GM23338 (cell line): ENCODE data around the gene TNS3. TPM values are rescaled to one million over a fixed set of nuclear protein-coding genes. Genes with fewer than 3 reads are reported as not detected.

Experiments used
- ATAC-seq: fragments of 200-7000 bp; cut with Tn5 transposase; 3 replicates; pipeline ENCODE4 v1.9.1; 2020
- DNase-seq: peaks from one replicate; pipeline ENCODE4 v3.0.0-alpha.2; 2015; ENCODE audit warnings: low spot score
- H2AFZ ChIP-seq: fragments of 200-600 bp; sonication (generic); 2 replicates; pipeline ENCODE4 v1.8.0; 2016; ENCODE audit warnings: antibody characterized with exemption, mild to moderate bottlenecking, moderate library complexity
- H3F3A ChIP-seq: fragments of 200-600 bp; sonication (generic); replicated peaks from 2 replicates; pipeline ENCODE4 v1.8.0; 2017; ENCODE audit warnings: antibody characterized with exemption, mixed run types, low read depth
- H3K27ac ChIP-seq: fragments of 200-600 bp; sonication (generic); 2 replicates; pipeline ENCODE4 v1.6.1; 2016; ENCODE audit warnings: low read depth
- H3K27me3 ChIP-seq: fragments of 200-600 bp; sonication (generic); 2 replicates; pipeline ENCODE4 v1.8.0; 2016; ENCODE audit warnings: mild to moderate bottlenecking, mixed run types, moderate library complexity; ENCODE audit not compliant: insufficient read depth
- H3K36me3 ChIP-seq: fragments of 200-600 bp; sonication (generic); 2 replicates; pipeline ENCODE4 v1.8.0; 2016; ENCODE audit warnings: mild to moderate bottlenecking; ENCODE audit not compliant: insufficient read depth
- H3K4me1 ChIP-seq: fragments of 200-600 bp; sonication (generic); 2 replicates; pipeline ENCODE4 v1.8.0; 2016; ENCODE audit warnings: mild to moderate bottlenecking, moderate library complexity; ENCODE audit not compliant: insufficient read depth
- H3K4me2 ChIP-seq: fragments of 200-600 bp; sonication (generic); 2 replicates; pipeline ENCODE4 v1.7.1; 2017; ENCODE audit warnings: mixed run types
- H3K4me3 ChIP-seq: fragments of 200-600 bp; sonication (generic); 2 replicates; pipeline ENCODE4 v1.6.1; 2016; ENCODE audit warnings: mixed run types
- H3K79me2 ChIP-seq: fragments of 200-600 bp; sonication (generic); replicated peaks from 2 replicates; pipeline ENCODE4 v1.8.0; 2017; ENCODE audit warnings: mild to moderate bottlenecking; ENCODE audit not compliant: insufficient read depth
- H3K9me2 ChIP-seq: fragments of 200-600 bp; sonication (generic); 2 replicates; pipeline ENCODE4 v1.8.0; 2017; ENCODE audit not compliant: insufficient read depth
- H4K20me1 ChIP-seq: fragments of 200-600 bp; sonication (generic); replicated peaks from 2 replicates; pipeline ENCODE4 v1.8.0; 2017; ENCODE audit warnings: mild to moderate bottlenecking; ENCODE audit not compliant: insufficient read depth
- H3K27ac Mint-ChIP-seq: 2 replicates; pipeline ENCODE4 v1.8.0; 2020; ENCODE audit warnings: inconsistent platforms, mild to moderate bottlenecking, moderate library complexity, mixed read lengths
- H3K27me3 Mint-ChIP-seq: 3 replicates; pipeline ENCODE4 v1.8.0; 2022; ENCODE audit warnings: low read depth, mild to moderate bottlenecking, moderate library complexity, mixed read lengths, inconsistent platforms; ENCODE audit not compliant: insufficient read depth, poor library complexity
- H3K36me3 Mint-ChIP-seq: 3 replicates; pipeline ENCODE4 v1.8.0; 2021; ENCODE audit warnings: low read depth, mild to moderate bottlenecking, inconsistent platforms, moderate library complexity, mixed read lengths
- H3K4me1 Mint-ChIP-seq: 3 replicates; pipeline ENCODE4 v1.8.0; 2020; ENCODE audit warnings: mild to moderate bottlenecking, inconsistent platforms, mixed read lengths
- H3K4me3 Mint-ChIP-seq: 3 replicates; pipeline ENCODE4 v1.8.0; 2021; ENCODE audit warnings: moderate library complexity, mild to moderate bottlenecking, inconsistent platforms, mixed read lengths
- H3K9me3 Mint-ChIP-seq: 3 replicates; pipeline ENCODE4 v1.8.0; 2020; ENCODE audit warnings: moderate library complexity, mild to moderate bottlenecking, inconsistent platforms, mixed read lengths
- CTCF ChIP-seq, 2 experiments: fragments of 200-600 bp in 1 of 2; sonication (generic) in 1 of 2; conservative IDR thresholded peaks; 2 replicates each; pipeline versions ENCODE4 v1.5.1 to v1.6.1; 2016 to 2017; ENCODE audit warnings: antibody characterized with exemption in 2 of 2, low read depth in 2 of 2, mild to moderate bottlenecking in 2 of 2, moderate library complexity in 1 of 2
- ETS1 ChIP-seq: IDR thresholded peaks from 2 replicates; pipeline ENCODE4 v1.6.1; 2016; ENCODE audit warnings: antibody characterized with exemption
- POLR2AphosphoS5 ChIP-seq: IDR thresholded peaks from 2 replicates; pipeline ENCODE4 v1.6.1; 2016; ENCODE audit warnings: antibody characterized with exemption, low read depth
- STAT1 ChIP-seq: IDR thresholded peaks from one replicate; pipeline ENCODE4 v1.6.1; 2016; ENCODE audit warnings: antibody characterized with exemption; ENCODE audit not compliant: unreplicated experiment
- ZNF331 ChIP-seq: fragments of 250-450 bp; sonication (Bioruptor Pico); IDR thresholded peaks from 2 replicates; pipeline ENCODE4 v1.5.0; 2020; ENCODE audit warnings: low read depth, mild to moderate bottlenecking, moderate library complexity
- ZNF462 ChIP-seq: fragments of 250-450 bp; sonication (Bioruptor Pico); IDR thresholded peaks from 2 replicates; pipeline ENCODE4 v1.5.0; 2020; ENCODE audit warnings: mild to moderate bottlenecking, moderate library complexity
- polyA plus RNA-seq: library from polyadenylated mRNA; unstranded; fragments of >200 nt; fragmentation: Nextera tagmentation; extraction: Ambion mirVana; gene quantifications from 2 replicates; pipeline ENCODE4 v1.2.1, GENCODE V29; 2016
- total RNA-seq: library from RNA; depleted of rRNA; stranded (reverse); fragments of >200 nt; shearing (Covaris generic); gene quantifications from 2 replicates; pipeline ENCODE4 v1.2.3, GENCODE V29; 2014

Gene TNS3
- total and polyA plus RNA-seq, 2 experiments from 2014 or later, result 6.2 to 28.7 TPM

GRCh38 chr7:47543056-47543455, 38.9 kb downstream of the TNS3 start (continued):
- TF ChIP-seq ZNF462 (CRISPR knock-in tag), result no peak
- TF ChIP-seq STAT1, result no peak
- no peak for TF ChIP-seq CTCF (conservative IDR thresholded peaks at IDR 0.05; ENCODE audit: low read depth in 2 of 2)

- no peaks in the 10 kb centered on the region for H3F3A ChIP-seq
- peaks cover 9% of the 10 kb centered on the region for H3K27me3 ChIP-seq
- H3K4me3 ChIP-seq, result no peak overlapping the region
- H3K4me1 ChIP-seq, result peaks cover 33% of the 10 kb centered on the region
- no peak overlapping the region for H3K4me2 ChIP-seq
- peaks cover 16% of the 10 kb centered on the region; the same call in 1 of the 2 replicates for H3K79me2 ChIP-seq
- DNase-seq, result no peak
- Mint-ChIP-seq H3K27me3 (peaks cover 9% of the 10 kb centered on the region), H3K9me3 (no peaks in the 10 kb centered on the region; the same call in 2 of the 3 replicates), H3K36me3 (no peaks in the 10 kb centered on the region), H3K4me1 (peaks cover 50% of the 10 kb centered on the region), H3K4me3 (no peak overlapping the region), H3K27ac (no peak overlapping the region)
- H2AFZ ChIP-seq, result no peak overlapping the region
- 0 out of 2 replicates have a peak, but pooled peaks cover 7% of the 10 kb centered on the region for H4K20me1 ChIP-seq
- no peak overlapping the region for H3K27ac ChIP-seq
- no peaks in the 10 kb centered on the region for H3K36me3 ChIP-seq
- no peaks in the 10 kb centered on the region for H3K9me2 ChIP-seq
- ATAC-seq, result no peak
- no peak for TF ChIP-seq ZNF462 (CRISPR knock-in tag)
- no peak for TF ChIP-seq ETS1
- no peak for TF ChIP-seq POLR2AphosphoS5
- TF ChIP-seq ZNF331 (CRISPR knock-in tag), result no peak
These were observed 39.9 kb downstream of the TNS3 start for GRCh38 chr7:47542051-47542450.
